ENCODE measurements around the gene GDF10. TPM values are rescaled to one million over a fixed set of nuclear protein-coding genes. Genes with fewer than 3 reads are reported as not detected.

Gene GDF10
- 0.32 TPM for total RNA-seq
- long read RNA-seq, result 0 reads

GRCh38 chr10:47299611-47300428 is at the start of gene GDF10:
TSS of gene GDF10 (plus strand) at chr10:47300197. CDS start at chr10:47300652, 455 bp downstream.
- ATAC-seq (peak; percentile 37), DNase-seq (no peak)
- intact Hi-C loops (cut with micrococcal nuclease), result no loop called here

- ATAC-seq (peak; percentile 53), DNase-seq (no peak)
- intact Hi-C loops (cut with micrococcal nuclease), result no loop called here
Observed at GRCh38 chr10:47252093-47252780, 47.8 kb upstream of the GDF10 start.

GRCh38 chr10:47253030-47253637 is 46.9 kb upstream of the GDF10 start:
- intact Hi-C loops (cut with micrococcal nuclease), result no loop called here
- DNase-seq (no peak), ATAC-seq (no peak)

- intact Hi-C loops (cut with micrococcal nuclease), result no loop called here
- ATAC-seq (peak; percentile 97), DNase-seq (peak; percentile 82)
Observed at GRCh38 chr10:47253651-47254375, 46.2 kb upstream of the GDF10 start.

GRCh38 chr10:47254611-47255010 is 45.4 kb upstream of the GDF10 start:
- ATAC-seq (no peak), DNase-seq (no peak)
- intact Hi-C loops (cut with micrococcal nuclease), result no loop called here

- intact Hi-C loops (cut with micrococcal nuclease), result no loop called here
- DNase-seq (no peak), ATAC-seq (no peak)
Observed at GRCh38 chr10:47255033-47255813, 44.8 kb upstream of the GDF10 start.

- ATAC-seq (no peak), DNase-seq (no peak)
- intact Hi-C loops (cut with micrococcal nuclease), result no loop called here
Observed at GRCh38 chr10:47255866-47256265, 44.1 kb upstream of the GDF10 start.

GRCh38 chr10:47256751-47257336 is 43.2 kb upstream of the GDF10 start:
- intact Hi-C loops (cut with micrococcal nuclease), result no loop called here
- DNase-seq (no peak), ATAC-seq (no peak)

GRCh38 chr10:47257396-47258120 is 42.4 kb upstream of the GDF10 start:
- no peak for ATAC-seq
- intact Hi-C loops (cut with micrococcal nuclease), result no loop called here

GRCh38 chr10:47258921-47259320 is 41.1 kb upstream of the GDF10 start:
- DNase-seq (no peak), ATAC-seq (no peak)
- intact Hi-C loops (cut with micrococcal nuclease), result no loop called here

More at GRCh38 chr10:47257396-47258120, 42.4 kb upstream of the GDF10 start:
- no peak for DNase-seq

GRCh38 chr10:47259466-47259865 is 40.5 kb upstream of the GDF10 start:
- ATAC-seq, result no peak
- intact Hi-C loops (cut with micrococcal nuclease), result no loop called here
- DNase-seq, result no peak

- ATAC-seq (peak; percentile 84), DNase-seq (no peak)
Observed at GRCh38 chr10:47260505-47261111, 39.4 kb upstream of the GDF10 start.

GRCh38 chr10:47261121-47261520 is 38.9 kb upstream of the GDF10 start:
- no peak for ATAC-seq
- DNase-seq, result no peak
- intact Hi-C loops (cut with micrococcal nuclease), result no loop called here

More at GRCh38 chr10:47260505-47261111, 39.4 kb upstream of the GDF10 start:
- intact Hi-C loops (cut with micrococcal nuclease), result no loop called here

GRCh38 chr10:47261556-47261955 is 38.4 kb upstream of the GDF10 start:
- intact Hi-C loops (cut with micrococcal nuclease), result no loop called here
- ATAC-seq, result no peak
- no peak for DNase-seq

- ATAC-seq, result no peak
- DNase-seq, result no peak
- intact Hi-C loops (cut with micrococcal nuclease), result no loop called here
Observed at GRCh38 chr10:47262606-47263533, 37.1 kb upstream of the GDF10 start.

GRCh38 chr10:47264797-47265281 is 35.2 kb upstream of the GDF10 start:
- DNase-seq (no peak), ATAC-seq (no peak)
- intact Hi-C loops (cut with micrococcal nuclease), result no loop called here
